ENCODE data around the gene WWOX. TPM values are rescaled to one million over a fixed set of nuclear protein-coding genes. Genes with fewer than 3 reads are reported as not detected.
A peak's percentile ranks its signal among the peaks of the same experiment; 100 is the strongest.

WWOX gene
- total RNA-seq, 1 experiment from 2014 or later, result 79.9 TPM

DNA sequence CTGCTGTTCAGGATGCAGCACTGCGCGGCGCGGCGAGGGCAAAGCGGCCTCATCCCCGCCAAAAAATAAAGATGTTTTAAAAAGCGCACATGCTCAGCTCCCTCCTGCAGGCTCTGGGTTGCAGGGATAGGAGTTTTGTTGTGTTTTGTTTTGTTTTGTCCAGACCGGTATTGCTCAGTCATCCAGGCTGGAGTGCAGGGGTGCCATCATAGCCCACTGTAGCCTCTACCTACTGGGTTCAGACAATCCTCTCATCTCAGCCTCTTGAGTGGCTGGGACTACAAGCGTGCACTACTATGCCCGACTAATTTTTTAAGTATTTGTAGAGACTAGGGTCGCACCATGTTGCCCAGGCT, 636 bp downstream of the WWOX start:
- ChIA-PET POLR2A (ENCODE audit: low non-redundant PET) (interaction anchor here (0.6 kb wide), 1 partner anchor 1478 kb away, joined by 3 read pairs; no protein-coding TSS in a partner anchor), CTCF (no interaction called here)
- Histone ChIP-seq H3K27me3 (replicated peaks; ENCODE audit: insufficient read depth, low read depth, low read length, poor library complexity) (no peaks in the 10 kb centered on the region), H3K9me3 (ENCODE audit: low read depth, low read length, poor library complexity, severe bottlenecking) (no peaks in the 10 kb centered on the region), H3K36me3 (ENCODE audit: insufficient read depth, low read length, poor library complexity, severe bottlenecking) (no peaks in the 10 kb centered on the region), H3K4me3 (ENCODE audit: low read depth, low read length, poor library complexity, severe bottlenecking) (peak overlapping the region; percentile 90), H3K27ac (ENCODE audit: low read depth, low read length, poor library complexity, severe bottlenecking) (peak overlapping the region; percentile 88), H3K4me1 (ENCODE audit: insufficient read depth, low read length, poor library complexity, severe bottlenecking) (peaks cover 19% of the 10 kb centered on the region)
- TF ChIP-seq, protein P1, sequence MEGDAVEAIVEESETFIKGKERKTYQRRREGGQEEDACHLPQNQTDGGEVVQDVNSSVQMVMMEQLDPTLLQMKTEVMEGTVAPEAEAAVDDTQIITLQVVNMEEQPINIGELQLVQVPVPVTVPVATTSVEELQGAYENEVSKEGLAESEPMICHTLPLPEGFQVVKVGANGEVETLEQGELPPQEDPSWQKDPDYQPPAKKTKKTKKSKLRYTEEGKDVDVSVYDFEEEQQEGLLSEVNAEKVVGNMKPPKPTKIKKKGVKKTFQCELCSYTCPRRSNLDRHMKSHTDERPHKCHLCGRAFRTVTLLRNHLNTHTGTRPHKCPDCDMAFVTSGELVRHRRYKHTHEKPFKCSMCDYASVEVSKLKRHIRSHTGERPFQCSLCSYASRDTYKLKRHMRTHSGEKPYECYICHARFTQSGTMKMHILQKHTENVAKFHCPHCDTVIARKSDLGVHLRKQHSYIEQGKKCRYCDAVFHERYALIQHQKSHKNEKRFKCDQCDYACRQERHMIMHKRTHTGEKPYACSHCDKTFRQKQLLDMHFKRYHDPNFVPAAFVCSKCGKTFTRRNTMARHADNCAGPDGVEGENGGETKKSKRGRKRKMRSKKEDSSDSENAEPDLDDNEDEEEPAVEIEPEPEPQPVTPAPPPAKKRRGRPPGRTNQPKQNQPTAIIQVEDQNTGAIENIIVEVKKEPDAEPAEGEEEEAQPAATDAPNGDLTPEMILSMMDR (conservative IDR thresholded peaks at IDR 0.05; ENCODE audit: low read depth, low read length), result no peak; the same call in none of the 2 replicates
- TF ChIP-seq EZH2 (IDR thresholded peaks at IDR 0.05; ENCODE audit: borderline replicate concordance, low read depth, low read length, poor library complexity, severe bottlenecking), result no peak
- intact Hi-C loops (cut with micrococcal nuclease; ENCODE audit: unreplicated experiment), result no loop called here
- DNase-seq (ENCODE audit: low spot score), result no peak
- BruUV-seq (replicated peaks), result no TSS peak

- POLR2A ChIA-PET (ENCODE audit: low non-redundant PET), result no interaction called here
- Histone ChIP-seq H3K36me3 (ENCODE audit: insufficient read depth, low read length, poor library complexity, severe bottlenecking) (no peaks in the 10 kb centered on the region), H3K9me3 (ENCODE audit: low read depth, low read length, poor library complexity, severe bottlenecking) (no peaks in the 10 kb centered on the region), H3K4me1 (ENCODE audit: insufficient read depth, low read length, poor library complexity, severe bottlenecking) (peaks cover 13% of the 10 kb centered on the region), H3K27me3 (replicated peaks; ENCODE audit: insufficient read depth, low read depth, low read length, poor library complexity) (no peaks in the 10 kb centered on the region), H3K27ac (ENCODE audit: low read depth, low read length, poor library complexity, severe bottlenecking) (no peak overlapping the region), H3K4me3 (ENCODE audit: low read depth, low read length, poor library complexity, severe bottlenecking) (peak overlapping the region; percentile 32)
- no peak for DNase-seq (ENCODE audit: low spot score)
- no TSS peak for BruUV-seq (replicated peaks)
- CTCF ChIA-PET, result no interaction called here
- TF ChIP-seq EZH2 (IDR thresholded peaks at IDR 0.05; ENCODE audit: borderline replicate concordance, low read depth, low read length, poor library complexity, severe bottlenecking), result no peak
- TF ChIP-seq, protein P1 (conservative IDR thresholded peaks at IDR 0.05; ENCODE audit: low read depth, low read length), result no peak
- intact Hi-C loops (cut with micrococcal nuclease; ENCODE audit: unreplicated experiment), result no loop called here
Measured at GRCh38 chr16:78102122-78102660, 2.7 kb downstream of the WWOX start.

GRCh38 chr16:78102865-78103264, 3.4 kb downstream of the WWOX start:
- Histone ChIP-seq H3K27ac (ENCODE audit: low read depth, low read length, poor library complexity, severe bottlenecking) (no peak overlapping the region), H3K27me3 (replicated peaks; ENCODE audit: insufficient read depth, low read depth, low read length, poor library complexity) (no peaks in the 10 kb centered on the region), H3K36me3 (ENCODE audit: insufficient read depth, low read length, poor library complexity, severe bottlenecking) (no peaks in the 10 kb centered on the region), H3K4me3 (ENCODE audit: low read depth, low read length, poor library complexity, severe bottlenecking) (peak overlapping the region; percentile 32), H3K9me3 (ENCODE audit: low read depth, low read length, poor library complexity, severe bottlenecking) (no peaks in the 10 kb centered on the region), H3K4me1 (ENCODE audit: insufficient read depth, low read length, poor library complexity, severe bottlenecking) (peaks cover 9% of the 10 kb centered on the region)
- ChIA-PET POLR2A (ENCODE audit: low non-redundant PET) (no interaction called here), CTCF (no interaction called here)
- intact Hi-C loops (cut with micrococcal nuclease; ENCODE audit: unreplicated experiment), result no loop called here
- peak; percentile 32 for DNase-seq (ENCODE audit: low spot score)
- BruUV-seq (replicated peaks), result no TSS peak
- TF ChIP-seq, protein P1 (conservative IDR thresholded peaks at IDR 0.05; ENCODE audit: low read depth, low read length), result no peak
- no peak for TF ChIP-seq EZH2 (IDR thresholded peaks at IDR 0.05; ENCODE audit: borderline replicate concordance, low read depth, low read length, poor library complexity, severe bottlenecking)

Measured in A673 (cell line).